Pulmonary artery endothelial cell (primary cell): ENCODE data around the gene NPBWR2. TPM values are rescaled to one million over a fixed set of nuclear protein-coding genes. Genes with fewer than 3 reads are reported as not detected.

Experiments used
- DNase-seq: peaks from one replicate; pipeline ENCODE4 v3.0.0-alpha.2; 2011; ENCODE audit warnings: low read depth, low spot score
- total RNA-seq: library from RNA; depleted of rRNA; stranded (reverse); fragments of >200 nt; gene quantifications from 2 replicates; pipeline ENCODE4 v1.2.3, GENCODE V29; 2014

Gene NPBWR2
- total RNA-seq, 1 donor from 2014 or later = not detected

DNA sequence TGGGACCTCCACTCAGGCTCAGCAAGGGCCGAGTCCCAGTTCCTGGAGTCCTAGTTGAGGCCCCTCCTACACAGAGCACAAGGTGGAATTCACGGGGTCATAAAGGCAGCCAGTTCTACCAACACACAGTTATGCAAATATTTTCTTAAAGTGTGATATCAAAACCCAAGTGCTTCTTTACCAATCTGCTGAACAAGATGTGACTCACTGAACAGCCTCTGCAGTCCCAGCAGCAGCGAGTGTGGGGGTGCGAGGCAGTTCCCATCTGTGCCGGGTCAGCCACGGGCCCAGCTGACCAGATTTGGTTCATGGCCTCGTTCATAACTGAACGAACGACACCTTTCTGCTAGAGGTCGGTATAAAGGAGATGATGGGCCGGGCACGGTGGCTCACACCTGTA lies 48.8 kb downstream of the NPBWR2 start:
- DNase-seq = no peak

DNA sequence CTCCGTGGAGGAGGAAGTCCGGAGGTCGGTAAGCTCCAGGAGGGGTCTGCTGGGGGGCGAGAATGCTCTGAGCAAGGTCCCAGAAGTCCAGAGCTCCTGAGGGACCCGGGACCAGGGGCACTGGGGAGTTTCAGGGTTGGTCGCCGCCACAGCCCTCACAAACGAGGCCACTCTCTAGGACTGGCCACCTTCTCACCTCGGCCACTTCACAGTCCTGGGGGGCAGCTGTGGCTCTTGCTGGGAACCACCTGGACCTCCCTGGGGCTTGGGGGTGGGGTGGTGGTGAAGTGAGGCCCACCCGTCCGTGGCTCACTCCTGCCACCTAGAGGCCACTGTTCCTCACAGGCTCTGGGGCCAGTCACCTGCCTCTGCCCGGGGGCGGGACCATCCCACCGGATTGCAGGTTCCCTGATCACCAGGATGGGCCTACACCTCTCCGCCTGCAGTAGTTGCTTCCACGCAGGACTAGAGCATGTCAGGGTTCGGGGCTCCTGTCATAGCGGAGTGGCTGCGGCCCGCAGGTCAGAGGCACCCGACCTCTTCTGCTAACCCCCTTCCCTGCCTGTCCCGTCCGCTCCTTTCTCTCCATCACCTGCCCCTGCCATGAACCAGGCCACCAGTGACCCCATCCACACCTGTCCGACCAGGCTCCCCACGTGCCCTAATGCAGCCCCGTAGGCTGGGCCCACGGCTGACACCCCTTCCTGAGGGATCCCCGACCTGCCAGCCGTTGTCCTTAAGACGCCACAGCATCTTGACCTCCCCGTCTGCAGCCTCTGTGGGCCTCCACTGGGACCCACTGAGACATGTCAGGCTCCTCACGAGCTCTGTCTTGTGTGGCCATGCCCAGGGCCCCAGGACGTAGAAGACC lies 49.5 kb downstream of the NPBWR2 start:
- DNase-seq = no peak

DNA sequence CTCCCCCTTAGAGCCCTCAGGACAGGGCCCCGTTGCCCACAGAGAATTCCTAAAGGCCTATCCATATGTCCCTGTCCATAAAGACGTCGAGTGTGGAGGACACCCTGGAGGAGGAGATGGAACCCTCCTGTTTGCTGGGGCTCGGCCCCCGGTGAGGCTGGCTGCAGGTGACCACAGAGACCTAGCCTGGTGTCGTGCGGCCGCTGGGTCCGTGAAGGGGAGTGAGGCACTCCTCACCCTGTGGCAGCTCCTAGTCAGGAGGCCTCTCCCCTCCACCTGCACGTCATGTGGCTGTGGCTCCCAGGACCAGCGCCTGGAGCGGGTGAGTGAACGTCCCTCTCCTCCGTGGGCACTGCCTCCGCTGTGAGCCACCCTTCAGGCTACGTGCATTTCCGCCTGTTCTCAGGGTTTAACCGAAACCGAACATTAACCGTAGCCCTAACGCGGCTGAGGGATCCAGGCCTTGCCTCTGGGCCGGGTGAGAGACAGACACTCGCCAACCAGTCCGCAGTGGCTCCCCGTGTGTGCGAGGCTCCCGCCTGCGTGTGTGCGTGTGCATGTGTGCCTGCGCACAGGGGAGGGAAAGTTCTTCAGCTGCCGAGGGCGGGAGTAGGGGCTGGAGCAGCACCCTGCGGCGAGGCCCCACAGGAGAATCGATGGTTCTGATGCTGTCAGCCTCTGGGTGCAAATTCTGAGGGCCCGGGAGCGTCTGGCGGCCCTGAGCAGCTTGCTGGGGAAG lies 50.3 kb downstream of the NPBWR2 start:
- DNase-seq = no peak

GRCh38 chr20:64056639-64056888 lies 50.8 kb downstream of the NPBWR2 start:
- no peak for DNase-seq

DNA sequence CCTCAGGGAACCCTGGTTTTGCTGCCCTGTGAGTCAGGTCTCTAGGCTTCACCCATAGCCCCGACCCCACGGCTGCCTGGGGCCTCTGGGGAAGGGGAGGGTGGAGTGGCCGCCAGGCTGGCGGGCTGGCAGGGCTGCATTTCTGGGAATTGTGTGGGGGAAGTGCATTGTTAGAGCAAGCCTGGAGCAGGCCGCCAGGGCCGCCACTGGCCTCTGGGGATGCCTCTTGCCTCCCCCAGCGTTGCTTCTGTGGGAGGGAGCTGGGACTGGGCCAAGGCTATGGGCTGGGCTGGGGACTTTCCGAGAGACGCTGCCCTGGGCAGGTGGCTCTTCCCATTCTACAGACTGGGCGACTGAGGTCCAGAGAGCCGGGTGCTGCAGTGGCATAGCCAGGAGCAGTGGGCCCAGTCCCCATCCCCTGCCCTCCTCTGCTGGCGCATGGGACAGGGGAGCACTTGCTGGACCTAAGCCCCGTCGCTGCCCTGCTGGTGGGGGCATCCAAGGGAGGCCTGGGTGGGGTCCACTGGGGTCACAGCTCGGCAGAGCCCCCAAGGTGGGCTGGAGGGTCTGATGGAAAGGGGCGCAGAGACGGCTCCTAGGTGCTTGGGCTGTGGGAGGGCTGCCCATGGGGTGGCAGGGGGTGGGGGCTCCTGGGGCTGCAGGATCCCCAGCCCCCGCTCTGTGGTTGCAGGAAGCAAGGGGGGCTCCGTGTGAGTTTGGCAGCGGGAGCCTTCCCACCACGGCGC lies 51.3 kb downstream of the NPBWR2 start:
- DNase-seq = peak; percentile 63

DNA sequence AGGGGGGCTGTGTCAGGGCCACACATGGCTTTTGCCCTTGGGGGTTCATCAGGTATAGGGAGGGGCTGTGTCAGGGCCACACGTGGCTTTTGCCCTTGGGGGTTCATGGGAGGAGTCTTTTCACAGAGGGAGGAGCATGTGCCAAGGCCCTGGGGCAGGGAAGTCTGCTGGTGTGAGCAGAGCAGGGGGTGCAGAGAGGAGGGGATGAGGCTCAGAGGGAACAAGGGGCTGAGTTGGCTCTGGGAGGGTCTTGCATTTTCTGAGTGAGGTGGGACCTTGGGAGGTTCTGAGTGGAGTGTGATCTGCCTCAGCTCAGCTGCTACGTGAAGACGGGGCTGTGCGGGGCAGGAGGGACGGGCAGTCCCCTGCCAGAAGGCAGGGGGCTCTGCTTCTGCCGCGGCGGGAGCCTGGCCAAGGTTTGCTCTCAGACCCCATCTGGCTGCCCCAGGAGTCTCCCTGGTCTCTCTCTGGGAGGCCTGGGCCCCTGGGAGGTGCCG lies 51.9 kb downstream of the NPBWR2 start:
- DNase-seq = no peak

DNA sequence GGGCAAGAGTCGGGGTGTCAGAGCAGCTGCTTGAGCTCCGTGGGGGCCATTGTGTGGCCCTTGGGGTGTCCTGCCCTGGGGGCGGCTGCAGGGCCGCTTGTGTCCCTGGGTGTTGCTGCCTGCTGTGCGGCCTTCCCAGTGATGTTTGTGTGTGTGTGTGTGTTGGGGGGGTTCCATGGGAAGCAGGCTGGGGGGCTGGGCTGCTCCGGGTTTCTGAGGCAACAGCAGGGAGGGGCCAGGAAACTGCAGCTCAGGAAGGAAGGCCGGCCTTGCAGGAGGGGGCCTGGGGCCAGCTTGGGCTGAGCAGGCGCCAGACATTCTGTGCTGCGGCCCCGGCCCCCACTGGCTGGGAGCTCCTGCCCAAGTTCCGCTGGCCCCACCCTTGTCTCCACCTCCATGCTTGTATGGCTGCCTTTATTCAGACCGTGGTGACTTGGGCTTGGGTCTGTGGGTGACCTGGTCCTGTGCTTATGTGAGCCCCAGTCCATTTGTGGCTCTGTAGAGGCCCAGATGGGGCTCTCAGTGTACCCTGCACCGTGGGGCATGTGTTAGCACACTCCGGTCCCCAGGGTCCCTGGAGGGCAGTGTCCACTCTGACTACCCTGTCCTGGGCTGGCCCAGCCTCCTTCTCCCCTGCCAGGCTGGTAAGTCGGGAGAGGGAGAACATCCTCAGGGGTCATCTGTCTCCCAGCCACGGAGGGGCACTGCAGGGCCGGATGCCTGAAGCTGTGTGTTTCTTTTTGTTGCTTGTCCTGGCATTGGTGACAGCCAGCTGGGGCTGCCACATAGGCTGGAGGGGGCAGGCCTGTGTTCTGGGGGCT lies 53.3 kb downstream of the NPBWR2 start:
- peak; percentile 80 for DNase-seq

Other genes starting within 250 kb of the NPBWR2 start
- not detected in 2 replicates for gene ABHD16B, start 246.1 kb downstream of the NPBWR2 start, total RNA-seq
- gene TPD52L2, start 242.3 kb downstream of the NPBWR2 start, total RNA-seq = 139 and 153 TPM in 2 replicates
- 106 and 113 TPM in 2 replicates for gene DNAJC5, start 212.4 kb downstream of the NPBWR2 start, total RNA-seq
- gene UCKL1, start 151.1 kb downstream of the NPBWR2 start, total RNA-seq = 28.9 and 30.4 TPM in 2 replicates
- 11.7 and 13.1 TPM in 2 replicates for gene ZNF512B, start 137.6 kb downstream of the NPBWR2 start, total RNA-seq
- 1.5 and 2.5 TPM in 2 replicates for gene SAMD10, start 127.9 kb downstream of the NPBWR2 start, total RNA-seq
- gene PRPF6, start 126.4 kb downstream of the NPBWR2 start, total RNA-seq = 71.7 and 83.0 TPM in 2 replicates
- gene C20orf204, start 71.4 kb downstream of the NPBWR2 start, total RNA-seq = 1.7 and 1.9 TPM in 2 replicates
- 11.1 and 27.3 TPM in 2 replicates for gene SOX18, start 57.9 kb downstream of the NPBWR2 start, total RNA-seq
- gene TCEA2, start 44.4 kb downstream of the NPBWR2 start, total RNA-seq = 18.0 and 27.8 TPM in 2 replicates
- 19.1 and 22.2 TPM in 2 replicates for gene RGS19, start 28.0 kb downstream of the NPBWR2 start, total RNA-seq
- gene OPRL1, start 27.5 kb downstream of the NPBWR2 start, total RNA-seq = 2.0 and 2.6 TPM in 2 replicates
- not detected in 2 replicates for gene LKAAEAR1, start 23.2 kb downstream of the NPBWR2 start, total RNA-seq
- gene MYT1, start 56.9 kb upstream of the NPBWR2 start, total RNA-seq = not detected in 2 replicates
- 44.7 and 49.9 TPM in 2 replicates for gene PCMTD2, start 148.2 kb upstream of the NPBWR2 start, total RNA-seq